Spleen (tissue), 11 donors: ENCODE measurements around the gene ENPP1. TPM values are rescaled to one million over a fixed set of nuclear protein-coding genes. Genes with fewer than 3 reads are reported as not detected.
A peak's percentile ranks its signal among the peaks of the same experiment; 100 is the strongest.
"Not testable (repeated sequence)": the region's sequence is repeated elsewhere in the genome, so short reads cannot be mapped to it uniquely, and the experiment has no call there.

Source experiments
- DNase-seq: peaks from one replicate; pipeline ENCODE4 v3.0.0-alpha.2; 2020
- H3K27ac ChIP-seq, 8 donors: fragments of 200-600 bp; sonication (generic) in 7 of 8; 1 replicate in 4 of 8; 2 replicates in 4 of 8; pipeline versions ENCODE4 v1.5.0 to v1.8.0; 2016 to 2021; ENCODE audit warnings: inconsistent platforms in 4 of 8, mild to moderate bottlenecking in 4 of 8, moderate library complexity in 1 of 8
- H3K27me3 ChIP-seq, 7 donors: fragments of 200-600 bp; sonication (generic) in 6 of 7; replicated peaks in 1 of 7; 1 replicate in 4 of 7; 2 replicates in 3 of 7; pipeline versions ENCODE4 v1.5.0 to v1.8.0; 2016 to 2021; ENCODE audit warnings: inconsistent platforms in 3 of 7, mild to moderate bottlenecking in 1 of 7
- H3K36me3 ChIP-seq, 6 donors: fragments of 200-600 bp; sonication (generic) in 5 of 6; 1 replicate in 4 of 6; 2 replicates in 2 of 6; pipeline versions ENCODE4 v1.5.0 to v1.8.0; 2016 to 2021; ENCODE audit warnings: inconsistent platforms in 2 of 6
- H3K4me1 ChIP-seq, 6 donors: fragments of 200-600 bp; sonication (generic) in 5 of 6; 1 replicate in 3 of 6; 2 replicates in 3 of 6; pipeline versions ENCODE4 v1.5.0 to v1.8.0; 2016 to 2021; ENCODE audit warnings: inconsistent platforms in 3 of 6
- H3K4me3 ChIP-seq, 8 donors: fragments of 200-600 bp; sonication (generic) in 7 of 8; 1 replicate in 4 of 8; 2 replicates in 4 of 8; pipeline versions ENCODE4 v1.5.0 to v1.8.0; 2016 to 2021; ENCODE audit warnings: inconsistent platforms in 4 of 8, mild to moderate bottlenecking in 4 of 8, moderate library complexity in 2 of 8
- H3K9me3 ChIP-seq, 8 donors: fragments of 200-600 bp; sonication (generic) in 7 of 8; 1 replicate in 4 of 8; 2 replicates in 4 of 8; pipeline versions ENCODE4 v1.5.0 to v1.8.0; 2016 to 2021; ENCODE audit warnings: inconsistent platforms in 4 of 8
- POLR2A ChIP-seq, 3 donors: fragments of 450-650 bp; IDR thresholded peaks; one replicate each; pipeline ENCODE4 v1.5.1; 2017; ENCODE audit warnings: antibody characterized with exemption in 3 of 3, mild to moderate bottlenecking in 1 of 3
- POLR2AphosphoS5 ChIP-seq, 3 donors: sonication (generic); formaldehyde crosslinking; IDR thresholded peaks; one replicate each; pipeline ENCODE4 v1.5.1; 2017; ENCODE audit warnings: antibody characterized with exemption in 3 of 3
- WGBS, 5 donors: extraction: QIAGEN DNeasy Blood & Tissue Kit in 3 of 5; methylation state at CpG; one replicate each; pipeline versions ENCODE4 v1.1.5 to v1.1.7; 2013 to 2018; 5-methylcytosine and 5-hydroxymethylcytosine counted together
- intact Hi-C: fragments of 100-400 bp; cut with DNase I; formaldehyde crosslinking; loops from one replicate; pipeline ENCODE4 v1.15.0; 2023; ENCODE audit warnings: low total_unique reads
- polyA plus RNA-seq, 3 donors: library from polyadenylated mRNA; stranded (reverse); fragments of 200-250 nt; gene quantifications; one replicate each; pipeline ENCODE4 v1.2.1, GENCODE V29; 2013
- total RNA-seq, 7 donors: library from RNA; depleted of rRNA in 3 of 7; stranded (reverse); fragments of >200 nt in 3 of 7; fragmentation: NEBNext Ultra II Directional in 4 of 7; extraction: Animal tissue kit (Norgen Biotek cat#: 25700) in 4 of 7; gene quantifications; one replicate each; pipeline versions ENCODE4 v1.1.0 to v1.2.1, GENCODE V29; 2016 to 2021
- TF ChIP-seq, protein P1 (sequence below), 11 experiments: fragments of 200-600 bp in 7 of 11; fragments of 450-650 bp in 4 of 11; sonication (generic) in 4 of 11; IDR thresholded peaks in 8 of 11; conservative IDR thresholded peaks in 3 of 11; 1 replicate in 7 of 11; 2 replicates in 4 of 11; pipeline versions ENCODE4 v1.4.0 to v1.8.0; 2016 to 2021; ENCODE audit warnings: antibody characterized with exemption in 11 of 11, inconsistent platforms in 4 of 11, mild to moderate bottlenecking in 1 of 11
- donor health status: healthy with polysubstance abuse.
- donor health status: DM: no; HTN: no; CAD: no; lungs with moderate emphysema.
- donor health status: DM: no; HTN: no; CAD: no.
- donor health status: Bipolar disorder and iron deficiency.
- donor health status: healthy.
- donor health status: DM: no; HTN: no; CAD: no.
- donor health status: DM: yes; HTN: yes; CAD: no.

ENPP1 gene
- total and polyA plus RNA-seq, 10 donors: 0.46 to 10.6 (median 2.9) TPM

DNA sequence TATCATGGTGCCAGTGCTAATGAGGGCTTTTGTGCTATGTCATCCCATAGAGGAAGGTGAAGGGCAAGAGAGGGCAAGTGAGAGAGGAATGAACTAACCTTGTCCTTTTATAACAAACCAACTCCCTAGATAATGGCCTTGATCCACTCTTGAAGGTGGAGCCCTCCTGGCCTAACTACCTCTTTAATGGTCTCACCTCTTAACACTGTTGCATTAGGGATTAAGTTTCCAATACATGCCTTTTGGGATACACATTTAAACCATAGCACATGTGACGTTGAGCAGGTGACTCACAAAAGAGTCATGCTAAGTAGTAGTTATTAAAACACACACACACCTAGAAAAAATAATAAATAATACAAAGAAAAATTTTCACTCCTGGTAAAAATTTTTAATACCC, 106.4 kb downstream of the ENPP1 start:
- TF ChIP-seq, protein P1, sequence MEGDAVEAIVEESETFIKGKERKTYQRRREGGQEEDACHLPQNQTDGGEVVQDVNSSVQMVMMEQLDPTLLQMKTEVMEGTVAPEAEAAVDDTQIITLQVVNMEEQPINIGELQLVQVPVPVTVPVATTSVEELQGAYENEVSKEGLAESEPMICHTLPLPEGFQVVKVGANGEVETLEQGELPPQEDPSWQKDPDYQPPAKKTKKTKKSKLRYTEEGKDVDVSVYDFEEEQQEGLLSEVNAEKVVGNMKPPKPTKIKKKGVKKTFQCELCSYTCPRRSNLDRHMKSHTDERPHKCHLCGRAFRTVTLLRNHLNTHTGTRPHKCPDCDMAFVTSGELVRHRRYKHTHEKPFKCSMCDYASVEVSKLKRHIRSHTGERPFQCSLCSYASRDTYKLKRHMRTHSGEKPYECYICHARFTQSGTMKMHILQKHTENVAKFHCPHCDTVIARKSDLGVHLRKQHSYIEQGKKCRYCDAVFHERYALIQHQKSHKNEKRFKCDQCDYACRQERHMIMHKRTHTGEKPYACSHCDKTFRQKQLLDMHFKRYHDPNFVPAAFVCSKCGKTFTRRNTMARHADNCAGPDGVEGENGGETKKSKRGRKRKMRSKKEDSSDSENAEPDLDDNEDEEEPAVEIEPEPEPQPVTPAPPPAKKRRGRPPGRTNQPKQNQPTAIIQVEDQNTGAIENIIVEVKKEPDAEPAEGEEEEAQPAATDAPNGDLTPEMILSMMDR (IDR thresholded peaks at IDR 0.05 in 8 of 11, conservative IDR thresholded peaks at IDR 0.05 in 3 of 11): no peak
- TF ChIP-seq POLR2A (IDR thresholded peaks at IDR 0.05) (no peak), POLR2AphosphoS5 (IDR thresholded peaks at IDR 0.05) (no peak)
- Histone ChIP-seq H3K27ac (no peak overlapping the region), H3K4me1 (peaks cover 0 to 27% (median 7%) of the 10 kb centered on the region in 6 donors), H3K4me3 (no peak overlapping the region), H3K36me3 (no peaks in the 10 kb centered on the region), H3K9me3 (no peaks in the 10 kb centered on the region), H3K27me3 (peaks cover 0 to 69% (median 8%) of the 10 kb centered on the region in 7 donors)
- DNase-seq: no peak
- WGBS, 5 donors: 50 to 79% (median 64%) methylated on average over 1 of the region's 1 CpG
- intact Hi-C loops: loop anchor here (10.0 kb wide), 1 partner anchor 219 kb away; no protein-coding TSS in a partner anchor

DNA sequence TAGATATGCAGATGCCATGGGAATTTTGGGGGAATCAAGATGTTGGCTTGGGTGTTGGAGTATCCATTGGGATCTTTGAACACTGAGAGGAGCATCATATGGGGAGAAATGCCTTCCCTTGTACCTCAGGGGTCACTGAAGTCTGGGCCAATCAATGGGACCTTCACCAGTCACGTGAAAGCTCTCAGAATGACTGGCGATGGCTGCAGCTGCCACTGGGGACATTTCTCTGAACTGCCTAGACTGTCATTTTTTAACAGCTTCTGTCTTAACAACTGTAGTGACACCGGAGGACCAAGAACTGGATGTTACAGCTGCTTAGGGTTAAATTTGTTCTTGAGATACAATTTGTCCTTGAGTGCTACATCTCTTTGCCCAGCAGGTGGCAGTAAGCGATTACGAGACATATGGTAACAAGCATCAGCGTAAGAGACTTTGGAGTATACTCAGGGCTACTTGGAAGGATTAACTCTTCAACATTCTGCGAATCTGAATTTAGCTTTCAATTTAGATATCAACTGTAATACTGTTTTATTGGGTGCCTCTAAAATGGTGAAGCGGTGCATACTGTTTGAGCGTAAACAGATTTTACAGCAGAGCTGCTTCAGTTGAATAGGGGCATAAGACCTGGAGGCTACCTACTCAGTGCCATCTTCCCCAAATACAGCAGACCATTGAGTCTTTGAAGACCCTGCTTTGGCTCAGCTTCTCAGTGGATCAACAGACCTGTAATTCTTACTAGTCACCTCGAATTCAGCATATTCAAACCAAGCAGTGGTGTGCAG, 107.3 kb downstream of the ENPP1 start:
- peaks cover 0 to 72% (median 8%) of the 10 kb centered on the region in 7 donors for H3K27me3 ChIP-seq
- TF ChIP-seq POLR2AphosphoS5 (IDR thresholded peaks at IDR 0.05): no peak
- TF ChIP-seq, protein P1 (IDR thresholded peaks at IDR 0.05 in 8 of 11, conservative IDR thresholded peaks at IDR 0.05 in 3 of 11): peak in 10 of 11 experiments; percentile 23 to 80 (median 72)
- no peaks in the 10 kb centered on the region for H3K9me3 ChIP-seq
- H3K4me3 ChIP-seq: peak overlapping the region in 1 of 8 donors; percentile 10
- H3K36me3 ChIP-seq: no peaks in the 10 kb centered on the region
- no peak overlapping the region for H3K27ac ChIP-seq
- peaks cover 0 to 18% (median 5%) of the 10 kb centered on the region in 6 donors for H3K4me1 ChIP-seq
- intact Hi-C loops: loop anchor here (10.0 kb wide), 1 partner anchor 220 kb away; no protein-coding TSS in a partner anchor
- 28 to 33% (median 31%) methylated on average over 10 of the region's 10 CpGs for WGBS, 5 donors
- DNase-seq: no peak

GRCh38 chr6:131916091-131916796, 108.4 kb downstream of the ENPP1 start:
- not testable (repeated sequence) for H3K9me3 ChIP-seq, H3K36me3 ChIP-seq, H3K4me3 ChIP-seq, DNase-seq, H3K27ac ChIP-seq
- Histone ChIP-seq H3K4me1 (peaks cover 0 to 18% (median 4%) of the 10 kb centered on the region in 6 donors), H3K27me3 (peaks cover 0 to 62% (median 8%) of the 10 kb centered on the region in 7 donors)
- WGBS, 5 donors: 85 to 100% (median 96%) methylated on average over 2 of the region's 2 CpGs
- intact Hi-C loops: loop anchor here (10.0 kb wide), 1 partner anchor 221 kb away; no protein-coding TSS in a partner anchor

GRCh38 chr6:131916847-131917246, 109.0 kb downstream of the ENPP1 start:
- DNase-seq: no peak
- Histone ChIP-seq H3K36me3 (no peaks in the 10 kb centered on the region), H3K27ac (no peak overlapping the region), H3K9me3 (peaks cover 0 to 5% (median 2%) of the 10 kb centered on the region in 8 donors), H3K4me3 (no peak overlapping the region), H3K27me3 (peaks cover 0 to 62% (median 8%) of the 10 kb centered on the region in 7 donors), H3K4me1 (peaks cover 0 to 18% (median 4%) of the 10 kb centered on the region in 6 donors)
- TF ChIP-seq, protein P1 (IDR thresholded peaks at IDR 0.05 in 8 of 11, conservative IDR thresholded peaks at IDR 0.05 in 3 of 11): no peak
- TF ChIP-seq POLR2A (IDR thresholded peaks at IDR 0.05): no peak
- TF ChIP-seq POLR2AphosphoS5 (IDR thresholded peaks at IDR 0.05): no peak
- WGBS, 5 donors: 37 to 72% (median 59%) methylated on average over 2 of the region's 2 CpGs
- intact Hi-C loops: loop anchor here (10.0 kb wide), 1 partner anchor 222 kb away; no protein-coding TSS in a partner anchor
